OCI-LY7 (cell line): ENCODE data around the gene GALNT5. TPM values are rescaled to one million over a fixed set of nuclear protein-coding genes. Genes with fewer than 3 reads are reported as not detected.

Experiments
- BruUV-seq: library from RNA; stranded (reverse); fragments of 400-500 nt; replicated peaks from 2 replicates; lab custom pipeline; 2021; lab: Mats Ljungman, UMichigan
- CTCF ChIA-PET: fragments of 300-600 bp; sonication (Branson Sonifier 250); formaldehyde crosslinking; loops from one replicate; lab custom pipeline; 2022; ENCODE audit warnings: antibody characterized with exemption; ENCODE audit not compliant: unreplicated experiment; lab: Charles Lee
- POLR2A ChIA-PET: fragments of 300-600 bp; sonication (Branson Sonifier 250); formaldehyde crosslinking; loops from one replicate; lab custom pipeline; 2022; ENCODE audit warnings: antibody characterized with exemption; lab: Charles Lee
- DNase-seq: peaks from one replicate; pipeline ENCODE4 v3.0.0-alpha.2; 2015; ENCODE audit warnings: low spot score
- H2AFZ ChIP-seq: fragments of 200-600 bp; sonication (generic), shearing (Covaris generic); 2 replicates; pipeline ENCODE4 v1.6.1; 2014; ENCODE audit warnings: mild to moderate bottlenecking, antibody characterized with exemption, low read length, moderate library complexity
- H3K27ac ChIP-seq: fragments of 200-600 bp; sonication (generic); 2 replicates; pipeline ENCODE4 v1.5.1; 2014; ENCODE audit warnings: mixed run types, low read depth, mild to moderate bottlenecking, moderate library complexity, low read length, inconsistent platforms; ENCODE audit not compliant: poor library complexity, severe bottlenecking
- H3K36me3 ChIP-seq: fragments of 200-600 bp; sonication (generic); 2 replicates; pipeline ENCODE4 v1.6.1; 2014; ENCODE audit warnings: mild to moderate bottlenecking, antibody characterized with exemption, low read length, moderate library complexity, mixed read lengths; ENCODE audit not compliant: insufficient read depth
- H3K4me1 ChIP-seq: fragments of 200-600 bp; sonication (generic); 2 replicates; pipeline ENCODE4 v1.5.1; 2014; ENCODE audit warnings: mild to moderate bottlenecking, low read length; ENCODE audit not compliant: insufficient read depth, poor library complexity, severe bottlenecking
- H3K4me2 ChIP-seq: fragments of 200-600 bp; sonication (generic); 2 replicates; pipeline ENCODE4 v1.6.1; 2014; ENCODE audit warnings: mild to moderate bottlenecking, low read length
- H3K4me3 ChIP-seq: fragments of 200-600 bp; sonication (generic); 2 replicates; pipeline ENCODE4 v1.5.1; 2014; ENCODE audit warnings: mild to moderate bottlenecking, low read depth, low read length; ENCODE audit not compliant: poor library complexity, severe bottlenecking
- H3K79me2 ChIP-seq: fragments of 200-600 bp; sonication (generic); 2 replicates; pipeline ENCODE4 v1.6.1; 2016; ENCODE audit warnings: low read depth, mild to moderate bottlenecking, low read length, moderate library complexity, mixed read lengths; ENCODE audit not compliant: insufficient read depth
- H3K9me2 ChIP-seq: fragments of 200-600 bp; sonication (generic); 2 replicates; pipeline ENCODE4 v1.6.1; 2016; ENCODE audit warnings: mild to moderate bottlenecking, low read length, mixed read lengths; ENCODE audit not compliant: insufficient read depth
- H3K9me3 ChIP-seq: fragments of 200-600 bp; sonication (generic); 2 replicates; pipeline ENCODE4 v1.6.1; 2014; ENCODE audit warnings: mild to moderate bottlenecking, mixed run types, low read length, mixed read lengths
- H4K20me1 ChIP-seq: fragments of 200-600 bp; sonication (generic); 2 replicates; pipeline ENCODE4 v1.6.1; 2014; ENCODE audit warnings: mild to moderate bottlenecking, antibody characterized with exemption, low read length, moderate library complexity, mixed read lengths; ENCODE audit not compliant: insufficient read depth
- CTCF ChIP-seq: fragments of 200-600 bp; sonication (generic); conservative IDR thresholded peaks from 2 replicates; pipeline ENCODE4 v1.5.1; 2014; ENCODE audit warnings: mild to moderate bottlenecking, antibody characterized with exemption, low read length, moderate library complexity, mixed read lengths
- EZH2phosphoT487 ChIP-seq: fragments of 200-600 bp; sonication (generic); IDR thresholded peaks from 2 replicates; pipeline ENCODE4 v1.6.1; 2018; ENCODE audit warnings: low read depth, borderline replicate concordance, mild to moderate bottlenecking, mixed run types, antibody characterized with exemption, low read length, moderate library complexity, mixed read lengths
- intact Hi-C: fragments of 100-400 bp; cut with micrococcal nuclease; formaldehyde crosslinking; loops from one replicate; pipeline ENCODE4 v1.10.0; 2022; ENCODE audit not compliant: unreplicated experiment
- total RNA-seq, 2 experiments: library from RNA; depleted of rRNA in 1 of 2; stranded (reverse); fragments of >200 nt in 1 of 2; shearing (Covaris generic) in 1 of 2; gene quantifications; 2 replicates each; pipeline ENCODE4 v1.2.3, GENCODE V29; 2014 to 2022

Gene GALNT5
- total RNA-seq, 2 experiments from 2014 or later: not detected

- no peak for DNase-seq
- Histone ChIP-seq H2AFZ (no peak overlapping the region), H3K9me3 (no peaks in the 10 kb centered on the region), H3K4me3 (no peak overlapping the region), H3K4me2 (no peak overlapping the region), H3K4me1 (no peaks in the 10 kb centered on the region), H3K9me2 (no peaks in the 10 kb centered on the region), H3K36me3 (no peaks in the 10 kb centered on the region), H4K20me1 (no peaks in the 10 kb centered on the region), H3K79me2 (no peaks in the 10 kb centered on the region), H3K27ac (no peak overlapping the region)
- ChIA-PET POLR2A (no interaction called here), CTCF (no interaction called here)
- intact Hi-C loops: no loop called here
- TF ChIP-seq EZH2phosphoT487 (no peak), CTCF (no peak)
- no TSS peak for BruUV-seq
Measured at GRCh38 chr2:157238296-157238695, 19.2 kb upstream of the GALNT5 start.

DNA sequence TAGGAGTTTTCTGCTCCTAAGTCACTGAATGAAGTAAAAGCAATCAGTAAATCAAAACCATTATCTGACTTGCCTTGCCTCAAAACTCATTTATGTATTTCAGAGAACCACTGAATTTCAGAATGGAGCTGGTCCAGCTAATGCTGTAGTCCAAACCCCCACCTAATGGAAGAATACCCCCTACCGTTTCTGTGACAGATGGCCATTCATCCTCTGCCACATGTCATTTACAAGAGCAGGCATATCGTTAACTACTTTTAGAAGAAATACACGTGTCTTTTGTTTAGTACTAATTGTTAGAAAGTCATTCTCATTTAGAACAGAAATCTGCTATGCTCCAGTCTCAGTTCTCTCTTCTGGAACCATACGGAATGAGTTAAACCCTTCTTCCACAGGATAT is 12.8 kb upstream of the GALNT5 start:
- no peak overlapping the region for H2AFZ ChIP-seq
- no peaks in the 10 kb centered on the region for H3K79me2 ChIP-seq
- no peaks in the 10 kb centered on the region for H3K36me3 ChIP-seq
- H3K4me1 ChIP-seq: no peaks in the 10 kb centered on the region
- H3K9me3 ChIP-seq: no peaks in the 10 kb centered on the region
- no peak overlapping the region for H3K4me2 ChIP-seq
- no TSS peak for BruUV-seq
- H3K27ac ChIP-seq: no peak overlapping the region
- DNase-seq: no peak
- no peaks in the 10 kb centered on the region for H3K9me2 ChIP-seq
- no peaks in the 10 kb centered on the region for H4K20me1 ChIP-seq
- TF ChIP-seq EZH2phosphoT487: no peak
- TF ChIP-seq CTCF: no peak
- intact Hi-C loops: no loop called here
- no peak overlapping the region for H3K4me3 ChIP-seq
- ChIA-PET CTCF (no interaction called here), POLR2A (no interaction called here)

DNA sequence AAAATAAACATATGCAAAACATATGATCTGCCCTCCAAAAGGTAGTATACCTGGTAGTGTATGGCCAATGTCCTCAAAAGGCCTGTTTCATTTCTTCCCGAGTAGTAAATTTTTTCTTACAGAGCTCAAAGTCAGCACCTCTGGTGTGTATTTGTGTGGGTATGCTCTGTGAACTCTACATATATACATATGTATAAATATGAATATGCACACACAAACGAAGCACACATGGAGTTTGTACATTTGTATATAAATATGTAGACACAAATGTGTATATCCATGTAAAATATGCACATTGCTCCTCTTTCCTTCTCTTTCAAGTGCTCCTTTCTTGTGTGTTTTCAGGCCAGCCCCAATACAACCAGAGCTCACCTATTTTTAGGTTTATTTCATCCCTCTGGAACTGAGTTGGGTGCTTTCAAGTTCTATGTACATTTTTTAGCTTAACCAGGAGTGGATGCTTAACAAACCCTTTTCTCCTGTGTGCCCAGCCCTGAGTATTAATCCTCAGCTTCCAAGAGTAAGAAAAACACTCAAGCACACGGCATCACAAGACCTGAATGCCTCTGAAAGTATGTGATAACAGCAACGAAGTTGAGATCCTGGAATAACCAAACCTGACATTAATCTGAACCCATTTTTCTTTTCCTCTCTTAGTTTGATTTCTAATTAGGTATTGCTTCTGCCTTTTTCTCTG is 12.2 kb upstream of the GALNT5 start:
- no peaks in the 10 kb centered on the region for H3K9me2 ChIP-seq
- ChIA-PET CTCF (no interaction called here), POLR2A (no interaction called here)
- TF ChIP-seq CTCF: no peak
- no peak for TF ChIP-seq EZH2phosphoT487
- no peak overlapping the region for H3K4me3 ChIP-seq
- intact Hi-C loops: no loop called here
- no peaks in the 10 kb centered on the region for H3K9me3 ChIP-seq
- H3K4me2 ChIP-seq: no peak overlapping the region
- H4K20me1 ChIP-seq: no peaks in the 10 kb centered on the region
- no peaks in the 10 kb centered on the region for H3K79me2 ChIP-seq
- H3K27ac ChIP-seq: no peak overlapping the region
- no peak overlapping the region for H2AFZ ChIP-seq
- H3K4me1 ChIP-seq: no peaks in the 10 kb centered on the region
- no TSS peak for BruUV-seq
- no peak for DNase-seq
- no peaks in the 10 kb centered on the region for H3K36me3 ChIP-seq
